IMR-90 (cell line): ENCODE measurements around the gene NUP54. TPM values are rescaled to one million over a fixed set of nuclear protein-coding genes. Genes with fewer than 3 reads are reported as not detected.

ENCODE experiments used
- ATAC-seq: fragments of 200-7000 bp; cut with Tn5 transposase; 2 replicates; pipeline ENCODE4 v1.9.1; 2020; ENCODE audit warnings: low read depth, mild to moderate bottlenecking, moderate library complexity
- BruUV-seq: library from RNA; stranded (reverse); fragments of 400-500 nt; replicated peaks from 2 replicates; lab custom pipeline; 2021; lab: Mats Ljungman, UMichigan
- CTCF ChIA-PET: fragments of 300-600 bp; formaldehyde crosslinking; extraction: SDS; loops from one replicate; lab custom pipeline; 2021; ENCODE audit warnings: antibody characterized with exemption; lab: Yijun Ruan, JAX
- POLR2A ChIA-PET: fragments of 300-600 bp; sonication (Branson Sonifier 250); formaldehyde crosslinking; loops from one replicate; lab custom pipeline; 2022; ENCODE audit warnings: antibody characterized with exemption; ENCODE audit not compliant: unreplicated experiment; lab: Charles Lee
- DNase-seq: peaks from one replicate; pipeline ENCODE4 v3.0.0; 2013
- H2AFZ ChIP-seq: replicated peaks from 2 replicates; pipeline ENCODE3; 2013; ENCODE audit warnings: low read length, mild to moderate bottlenecking; ENCODE audit not compliant: poor library complexity
- H2AK5ac ChIP-seq: 2 replicates; pipeline ENCODE4 v1.6.1; 2013; ENCODE audit warnings: low read depth, low read length, inconsistent platforms
- H2AK9ac ChIP-seq: replicated peaks from 2 replicates; pipeline ENCODE3; 2013; ENCODE audit warnings: mild to moderate bottlenecking, low read depth, low read length, moderate library complexity; ENCODE audit not compliant: poor library complexity
- H2BK120ac ChIP-seq: 2 replicates; pipeline ENCODE4 v1.6.1; 2013; ENCODE audit warnings: low read depth, low read length, inconsistent platforms
- H2BK15ac ChIP-seq: 3 replicates; pipeline ENCODE4 v1.6.1; 2013; ENCODE audit warnings: low read depth, low read length, inconsistent platforms
- H2BK20ac ChIP-seq: 2 replicates; pipeline ENCODE4 v1.6.1; 2013; ENCODE audit warnings: low read depth, mild to moderate bottlenecking, inconsistent platforms, low read length, moderate library complexity
- H2BK5ac ChIP-seq: 2 replicates; pipeline ENCODE4 v1.6.1; 2013; ENCODE audit warnings: mild to moderate bottlenecking, low read depth, low read length, inconsistent platforms; ENCODE audit not compliant: poor library complexity, severe bottlenecking
- H3K14ac ChIP-seq: replicated peaks from 2 replicates; pipeline ENCODE4 v1.6.1; 2013; ENCODE audit warnings: low read depth, low read length, inconsistent platforms
- H3K18ac ChIP-seq: 2 replicates; pipeline ENCODE4 v1.6.1; 2013; ENCODE audit warnings: low read depth, low read length, control low read depth
- H3K23ac ChIP-seq: 2 replicates; pipeline ENCODE4 v1.6.1; 2013; ENCODE audit warnings: low read depth, low read length, inconsistent platforms
- H3K27ac ChIP-seq: 2 replicates; pipeline ENCODE4 v1.5.1; 2013; ENCODE audit warnings: mild to moderate bottlenecking, control low read depth, low read length; ENCODE audit not compliant: insufficient read depth
- H3K27me3 ChIP-seq: 2 replicates; pipeline ENCODE4 v1.6.1; 2013; ENCODE audit warnings: low read length; ENCODE audit not compliant: control insufficient read depth, insufficient read depth
- H3K36me3 ChIP-seq: 2 replicates; pipeline ENCODE4 v1.6.1; 2013; ENCODE audit warnings: low read length, mixed read lengths; ENCODE audit not compliant: control insufficient read depth, insufficient read depth
- H3K4ac ChIP-seq: 2 replicates; pipeline ENCODE4 v1.6.1; 2013; ENCODE audit warnings: low read depth, low read length, inconsistent platforms
- H3K4me1 ChIP-seq: 2 replicates; pipeline ENCODE4 v1.6.1; 2013; ENCODE audit warnings: low read length, mixed read lengths; ENCODE audit not compliant: control insufficient read depth, insufficient read depth
- H3K4me2 ChIP-seq: 2 replicates; pipeline ENCODE4 v1.6.1; 2013; ENCODE audit warnings: low read depth, mild to moderate bottlenecking, control low read depth, low read length, moderate library complexity
- H3K4me3 ChIP-seq: 2 replicates; pipeline ENCODE4 v1.5.1; 2013; ENCODE audit warnings: low read depth, mild to moderate bottlenecking, control low read depth, low read length, moderate library complexity; ENCODE audit not compliant: insufficient read depth
- H3K56ac ChIP-seq: 2 replicates; pipeline ENCODE4 v1.6.1; 2013; ENCODE audit warnings: low read length, inconsistent platforms; ENCODE audit not compliant: insufficient read depth; ENCODE audit errors: extremely low read depth
- H3K79me1 ChIP-seq, 2 experiments: 2 replicates each; pipeline ENCODE4 v1.6.1; 2013; ENCODE audit warnings: low read length in 2 of 2, inconsistent platforms in 1 of 2, low read depth in 1 of 2
- H3K9ac ChIP-seq: 2 replicates; pipeline ENCODE4 v1.6.1; 2013; ENCODE audit warnings: low read depth, low read length, control low read depth
- H3K9me1 ChIP-seq: 2 replicates; pipeline ENCODE4 v1.6.1; 2013; ENCODE audit warnings: low read length, inconsistent platforms; ENCODE audit not compliant: insufficient read depth
- H3K9me3 ChIP-seq: 2 replicates; pipeline ENCODE4 v1.6.1; 2013; ENCODE audit warnings: low read length; ENCODE audit not compliant: control insufficient read depth, insufficient read depth
- H4K20me1 ChIP-seq: 2 replicates; pipeline ENCODE4 v1.6.1; 2013; ENCODE audit warnings: low read length, inconsistent platforms; ENCODE audit not compliant: insufficient read depth
- H4K5ac ChIP-seq: 2 replicates; pipeline ENCODE4 v1.6.1; 2013; ENCODE audit warnings: mild to moderate bottlenecking, low read depth, low read length, control low read depth
- H4K8ac ChIP-seq, 2 experiments: 2 replicates each; pipeline ENCODE4 v1.6.1; 2013; ENCODE audit warnings: low read depth in 2 of 2, low read length in 2 of 2, control low read depth in 1 of 2, inconsistent platforms in 1 of 2
- H4K91ac ChIP-seq: 2 replicates; pipeline ENCODE4 v1.6.1; 2013; ENCODE audit warnings: low read depth, low read length, inconsistent platforms; ENCODE audit not compliant: insufficient read depth
- BHLHE40 ChIP-seq: fragments of 150-350 bp; IDR thresholded peaks from 2 replicates; pipeline ENCODE4 v1.6.1; 2016; ENCODE audit warnings: mild to moderate bottlenecking, low read depth, low read length
- CEBPB ChIP-seq: IDR thresholded peaks from 2 replicates; pipeline ENCODE4 v1.6.1; 2012; ENCODE audit warnings: low read depth, low read length, improper control_type of control experiment
- CHD1 ChIP-seq: IDR thresholded peaks from 2 replicates; pipeline ENCODE4 v1.6.1; 2012; ENCODE audit warnings: low read depth, low read length, improper control_type of control experiment
- CTCF ChIP-seq: conservative IDR thresholded peaks from 2 replicates; pipeline ENCODE4 v1.5.1; 2012; ENCODE audit warnings: mild to moderate bottlenecking, low read depth, low read length, improper control_type of control experiment
- ELK1 ChIP-seq: fragments of 150-350 bp; IDR thresholded peaks from 2 replicates; pipeline ENCODE4 v1.6.1; 2016; ENCODE audit warnings: low read depth, mild to moderate bottlenecking, low read length, moderate library complexity, borderline replicate concordance
- FOS ChIP-seq: fragments of 150-350 bp; IDR thresholded peaks from 2 replicates; pipeline ENCODE4 v1.6.1; 2016; ENCODE audit warnings: low read depth, low read length
- MAFK ChIP-seq: IDR thresholded peaks from 2 replicates; pipeline ENCODE4 v1.6.1; 2012; ENCODE audit warnings: low read depth, low read length, improper control_type of control experiment
- MAZ ChIP-seq: IDR thresholded peaks from 2 replicates; pipeline ENCODE4 v1.6.1; 2012; ENCODE audit warnings: low read depth, mild to moderate bottlenecking, low read length, improper control_type of control experiment, moderate library complexity, borderline replicate concordance
- MXI1 ChIP-seq: IDR thresholded peaks from 2 replicates; pipeline ENCODE4 v1.6.1; 2012; ENCODE audit warnings: low read depth, mild to moderate bottlenecking, low read length, moderate library complexity, borderline replicate concordance
- NFE2L2 ChIP-seq: fragments of 150-350 bp; IDR thresholded peaks from 2 replicates; pipeline ENCODE4 v1.6.1; 2016; ENCODE audit warnings: low read depth, mild to moderate bottlenecking, low read length
- POLR2A ChIP-seq: IDR thresholded peaks from 2 replicates; pipeline ENCODE4 v1.6.1; 2012; ENCODE audit warnings: mild to moderate bottlenecking, low read depth, low read length
- RAD21 ChIP-seq: IDR thresholded peaks from 2 replicates; pipeline ENCODE4 v1.6.1; 2012; ENCODE audit warnings: low read length, improper control_type of control experiment
- RCOR1 ChIP-seq: IDR thresholded peaks from 2 replicates; pipeline ENCODE4 v1.6.1; 2012; ENCODE audit warnings: mild to moderate bottlenecking, low read length, improper control_type of control experiment; ENCODE audit not compliant: insufficient replicate concordance
- RFX5 ChIP-seq: IDR thresholded peaks from 2 replicates; pipeline ENCODE4 v1.8.0; 2012; ENCODE audit warnings: low read depth, mild to moderate bottlenecking, low read length, moderate library complexity
- SMC3 ChIP-seq: fragments of 150-350 bp; IDR thresholded peaks from 2 replicates; pipeline ENCODE4 v1.6.1; 2016; ENCODE audit warnings: low read depth, mild to moderate bottlenecking, antibody characterized with exemption, low read length, moderate library complexity
- USF2 ChIP-seq: fragments of 150-350 bp; IDR thresholded peaks from 2 replicates; pipeline ENCODE4 v1.6.1; 2017; ENCODE audit warnings: mild to moderate bottlenecking, antibody characterized with exemption, low read length, low read depth
- WGBS, 2 experiments: methylation state at CpG; one replicate each; pipeline versions ENCODE4 v1.1.5 to v1.1.7; 2013; ENCODE audit warnings: missing lambda C conversion rate in 2 of 2; ENCODE audit not compliant: insufficient read length in 1 of 2; ENCODE audit errors: extremely low coverage in 2 of 2; 5-methylcytosine and 5-hydroxymethylcytosine counted together
- dilution Hi-C: fragments of 300-500 bp; cut with HindIII; formaldehyde crosslinking; loops from one replicate; pipeline ENCODE4 v1.14.3; 2018; ENCODE audit warnings: low sequenced_read_pairs; ENCODE audit not compliant: unreplicated experiment
- in situ Hi-C: fragments of 300-500 bp; cut with MboI; formaldehyde crosslinking; loops from 3 replicates; pipeline ENCODE4 v1.14.3; 2019; ENCODE audit warnings: low sequenced_read_pairs, inconsistent platforms, mixed read lengths
- intact Hi-C: fragments of 100-400 bp; cut with micrococcal nuclease; formaldehyde crosslinking; loops from 2 replicates; pipeline ENCODE4 v1.10.0; 2022
- polyA plus RNA-seq, 3 experiments: library from polyadenylated mRNA; depleted of rRNA; stranded (reverse); fragments of >200 nt; gene quantifications; 2 replicates each; pipeline ENCODE4 v1.2.3, GENCODE V29; 2012; ENCODE audit warnings: low replicate concordance in 1 of 3
- total RNA-seq: library from RNA; depleted of rRNA; stranded (reverse); fragments of >200 nt; gene quantifications from 2 replicates; pipeline ENCODE4 v1.2.3, GENCODE V29; 2012

The NUP54 gene
- total and polyA plus RNA-seq, 2 of the 4 experiments (the other 2 are of a cell fraction): 24.6 to 44.4 TPM

- no peak overlapping the region for H2BK5ac ChIP-seq
- H3K4ac ChIP-seq: no peak overlapping the region
- dilution Hi-C loops (no loop called here), in situ Hi-C loops (no loop called here), intact Hi-C loops (loop anchor here (10.0 kb wide), 1 partner anchor 579 kb away; no protein-coding TSS in a partner anchor)
- H3K4me1 ChIP-seq: no peaks in the 10 kb centered on the region
- no peak overlapping the region for H3K4me3 ChIP-seq
- no peak overlapping the region for H3K4me2 ChIP-seq
- H3K27ac ChIP-seq: no peak overlapping the region
- DNase-seq (no peak), ATAC-seq (no peak)
- no TSS peak for BruUV-seq
- WGBS, 2 experiments: no CpG with 5 or more reads among the region's 1 CpG
- H3K79me1 ChIP-seq: peaks cover 15 to 16% of the 10 kb centered on the region in 2 experiments; a peak in 3 of 4 replicates
- no peak overlapping the region for H3K14ac ChIP-seq
- peaks cover 4% of the 10 kb centered on the region; the same call in 1 of the 2 replicates for H4K20me1 ChIP-seq
- no peak overlapping the region for H2AK9ac ChIP-seq
- H3K56ac ChIP-seq: no peak overlapping the region
- TF ChIP-seq MAFK (no peak), BHLHE40 (no peak), MAZ (no peak), CHD1 (no peak), ELK1 (no peak), USF2 (no peak), NFE2L2 (no peak), SMC3 (no peak), MXI1 (no peak), FOS (no peak), RCOR1 (no peak), CEBPB (no peak), RFX5 (no peak), RAD21 (no peak), POLR2A (no peak), CTCF (no peak)
- H3K9me3 ChIP-seq: no peaks in the 10 kb centered on the region
- no peak overlapping the region for H4K91ac ChIP-seq
- no peak overlapping the region for H4K8ac ChIP-seq
- ChIA-PET CTCF (no interaction called here), POLR2A (no interaction called here)
- no peak overlapping the region for H2BK15ac ChIP-seq
- H2BK20ac ChIP-seq: no peak overlapping the region
- H3K27me3 ChIP-seq: no peaks in the 10 kb centered on the region
- H3K9ac ChIP-seq: no peak overlapping the region
- no peak overlapping the region for H2AK5ac ChIP-seq
- no peaks in the 10 kb centered on the region for H3K9me1 ChIP-seq
- no peak overlapping the region for H2BK120ac ChIP-seq
- H3K23ac ChIP-seq: no peak overlapping the region
- no peak overlapping the region for H4K5ac ChIP-seq
- peaks cover 25% of the 10 kb centered on the region for H3K36me3 ChIP-seq
- no peak overlapping the region for H2AFZ ChIP-seq
- H3K18ac ChIP-seq: no peak overlapping the region
Observed at GRCh38 chr4:76175336-76175735, 27.1 kb upstream of the NUP54 start.
